ENCODE results near the gene NEB.

NEB gene

GRCh38 chr2:151549191-151549590 lies 185.1 kb downstream of the NEB start:
- no peak for DNase-seq (ENCODE audit: low read depth)

GRCh38 chr2:151544449-151544848 lies 189.8 kb downstream of the NEB start:
- DNase-seq (ENCODE audit: low read depth), result no peak

DNA sequence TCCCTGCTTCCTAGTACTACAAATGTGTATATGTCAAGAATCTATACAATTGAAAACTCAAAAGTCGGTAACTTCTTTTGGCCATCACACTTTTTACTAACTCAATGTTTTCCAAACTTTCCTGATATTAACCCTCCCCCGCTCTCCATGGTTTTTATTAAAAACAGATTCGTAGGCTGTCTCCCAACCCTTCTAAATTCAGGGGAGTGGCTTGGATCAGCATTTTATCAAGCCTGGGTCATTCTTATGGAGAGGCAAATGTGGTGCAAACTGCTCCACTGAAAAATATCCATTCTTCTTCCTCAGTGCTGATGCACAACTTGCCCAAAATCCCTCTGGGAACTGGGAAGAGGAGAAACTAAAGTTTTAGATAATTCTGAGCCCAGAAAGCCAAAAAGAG lies 190.4 kb downstream of the NEB start:
- DNase-seq (ENCODE audit: low read depth), result no peak

DNA sequence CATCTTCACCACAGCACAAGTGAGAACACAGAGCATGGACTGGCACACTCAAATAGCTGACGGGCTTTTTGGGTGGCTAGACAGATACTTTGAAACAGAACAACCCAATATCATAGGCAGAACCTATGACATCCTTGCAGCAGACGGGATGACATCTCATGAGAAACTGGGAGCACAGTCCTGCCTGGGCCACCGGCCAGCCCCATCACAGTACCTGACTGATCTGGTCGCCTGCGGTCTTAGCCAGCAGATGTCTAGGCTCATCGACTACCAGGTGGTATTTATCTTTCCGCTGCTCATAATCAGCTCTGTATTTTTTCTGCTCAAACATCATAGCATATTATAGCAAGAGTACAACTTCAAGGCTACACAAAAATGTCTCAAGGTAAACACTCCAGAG lies 200.3 kb downstream of the NEB start:
- DNase-seq (ENCODE audit: low read depth), result no peak

DNA sequence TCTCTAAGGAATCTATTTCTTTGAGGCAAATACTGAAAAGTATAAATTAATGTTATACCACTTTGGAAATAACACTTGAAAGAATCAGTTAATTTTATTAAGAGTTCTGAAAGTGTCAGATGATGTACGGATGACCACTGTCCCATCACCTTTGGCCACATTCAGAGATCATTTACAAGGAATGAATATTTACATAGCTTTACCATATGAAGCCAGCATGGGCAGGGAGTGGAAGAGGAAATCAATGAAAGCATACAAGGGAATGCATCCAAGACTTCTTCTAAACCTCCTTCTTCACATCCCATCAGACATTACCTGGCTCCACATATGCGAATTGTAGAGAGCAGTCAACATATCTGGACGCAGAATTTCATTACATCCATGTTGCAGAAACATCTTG lies 201.1 kb downstream of the NEB start:
- no peak for DNase-seq (ENCODE audit: low read depth)

- no peak for DNase-seq (ENCODE audit: low read depth)
Observed at GRCh38 chr2:151526572-151527090, 207.6 kb downstream of the NEB start.

DNA sequence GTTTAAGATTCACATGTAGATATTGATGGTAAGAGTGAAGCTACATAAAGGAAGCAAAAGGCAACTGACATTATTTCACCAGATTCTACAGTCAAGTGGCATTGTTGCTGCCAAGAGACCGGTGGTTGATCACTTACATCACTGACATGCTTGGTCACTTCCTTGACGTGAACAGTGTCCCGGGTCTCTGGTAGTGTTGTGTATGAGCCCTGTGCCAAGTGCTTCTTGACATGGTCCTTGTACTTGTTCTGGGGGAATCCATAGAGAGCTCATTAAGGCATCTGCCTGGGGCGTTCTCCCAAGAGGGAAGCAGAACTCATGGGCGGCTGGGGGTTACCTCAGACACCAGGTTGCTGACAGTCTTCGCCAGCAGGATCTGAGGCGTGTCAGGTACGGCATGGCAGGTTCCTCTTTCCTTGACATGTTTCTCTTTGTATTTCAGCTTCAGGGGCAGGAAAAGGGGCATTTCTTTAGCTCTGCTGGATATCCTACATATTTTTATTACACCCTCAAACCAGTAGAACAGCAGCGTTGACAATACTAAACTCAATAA lies 208.4 kb downstream of the NEB start:
- no peak for DNase-seq (ENCODE audit: low read depth)

DNA sequence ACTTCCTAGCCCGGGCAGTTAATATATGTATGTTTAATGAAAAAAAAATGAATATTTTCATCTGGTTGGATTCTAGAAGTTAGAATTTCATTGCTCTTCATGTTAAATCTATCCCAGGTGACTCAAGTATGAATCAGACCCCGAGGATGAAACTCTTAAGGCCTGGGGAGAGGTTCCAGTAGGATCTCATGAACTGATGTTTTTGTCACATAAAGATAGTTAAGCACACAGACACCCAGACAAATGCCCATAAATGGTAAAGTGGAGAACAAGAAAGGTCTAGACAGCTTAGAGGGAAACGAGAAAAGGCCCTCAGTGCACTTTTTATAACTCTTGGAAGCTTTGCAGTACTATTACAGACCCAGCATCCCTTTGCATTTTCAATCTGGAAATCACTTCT lies 210.4 kb downstream of the NEB start:
- DNase-seq (ENCODE audit: low read depth), result no peak

DNA sequence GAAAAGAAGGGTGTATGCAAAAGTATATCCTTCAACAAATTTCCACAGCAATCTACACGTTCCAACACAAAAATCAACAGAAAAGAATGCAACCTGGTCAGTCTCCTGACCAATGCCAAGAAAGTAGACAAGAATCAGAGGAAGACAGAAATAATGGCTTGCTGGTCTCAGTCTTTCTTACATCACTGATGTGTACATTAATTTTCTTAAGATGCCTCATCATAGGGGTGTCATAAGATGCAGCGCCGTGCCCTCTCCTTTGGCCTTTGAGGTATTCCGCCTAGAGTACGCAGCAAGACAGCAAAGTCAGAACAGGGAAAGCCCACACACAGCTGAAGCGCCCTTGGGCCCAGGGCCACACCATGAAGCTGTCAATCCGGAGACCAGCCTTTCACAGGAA lies 211.7 kb downstream of the NEB start:
- no peak for DNase-seq (ENCODE audit: low read depth)

DNA sequence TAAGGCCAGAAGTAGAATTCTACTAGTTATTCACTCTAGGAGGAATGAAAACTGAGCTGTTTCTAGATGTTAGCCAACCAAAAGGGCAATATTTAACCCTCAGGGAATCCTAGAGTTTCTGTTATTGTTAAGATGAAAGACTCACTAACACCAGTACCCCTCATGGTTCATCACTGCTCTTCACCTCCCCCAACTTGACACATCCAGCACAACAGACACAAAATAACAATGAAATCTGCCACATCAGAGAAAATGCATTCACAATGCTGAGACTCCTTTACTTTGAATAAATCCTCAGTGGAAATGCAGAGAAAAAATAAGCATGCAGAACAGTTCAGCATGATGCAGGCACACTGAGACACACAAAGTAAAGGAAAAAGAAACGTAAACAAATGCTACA lies 213.3 kb downstream of the NEB start:
- DNase-seq (ENCODE audit: low read depth), result no peak

- DNase-seq (ENCODE audit: low read depth), result no peak
Observed at GRCh38 chr2:151518802-151519201, 215.5 kb downstream of the NEB start.

DNA sequence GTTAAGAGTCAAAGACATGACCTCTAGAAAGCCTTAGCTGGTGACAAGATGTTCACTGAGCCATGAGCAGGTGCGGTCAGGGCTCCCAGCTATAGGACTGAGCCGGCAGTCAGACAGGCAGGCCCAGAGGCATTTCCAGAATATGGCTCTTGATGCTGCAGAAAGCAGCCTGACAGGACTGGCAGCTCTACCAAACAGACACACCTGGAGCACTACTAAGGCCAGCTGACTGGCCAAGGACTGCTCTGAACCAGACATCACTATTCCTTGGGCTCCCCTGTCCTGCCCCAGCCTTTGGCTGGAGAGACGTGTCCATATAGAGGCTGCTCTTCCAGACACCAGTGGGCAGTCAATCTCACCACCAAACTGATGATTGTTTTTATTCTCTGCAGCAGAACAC lies 225.8 kb downstream of the NEB start:
- DNase-seq (ENCODE audit: low read depth), result no peak

- no peak for DNase-seq (ENCODE audit: low read depth)
Observed at GRCh38 chr2:151506170-151506569, 228.1 kb downstream of the NEB start.

GRCh38 chr2:151498178-151498577 lies 236.1 kb downstream of the NEB start:
- DNase-seq (ENCODE audit: low read depth), result no peak

DNA sequence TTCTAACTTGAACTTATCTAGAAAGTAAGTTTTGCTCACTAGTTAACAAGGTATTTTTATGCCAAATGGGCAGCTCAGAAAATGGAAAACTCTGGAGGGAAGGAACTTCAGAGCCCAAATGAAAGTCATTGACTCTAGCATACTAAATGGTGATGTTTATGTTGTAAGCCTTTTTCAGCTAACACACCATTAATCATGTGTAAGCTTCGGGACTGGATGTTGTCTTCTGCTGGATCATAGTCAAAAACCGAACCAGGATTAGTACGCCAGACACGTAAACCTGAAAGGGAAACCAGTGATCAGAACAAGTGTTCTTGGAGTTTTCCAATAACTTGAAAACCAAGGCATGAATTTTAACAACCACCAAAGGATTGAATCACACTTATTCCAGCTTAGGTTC lies 242.8 kb downstream of the NEB start:
- DNase-seq (ENCODE audit: low read depth), result no peak

DNA sequence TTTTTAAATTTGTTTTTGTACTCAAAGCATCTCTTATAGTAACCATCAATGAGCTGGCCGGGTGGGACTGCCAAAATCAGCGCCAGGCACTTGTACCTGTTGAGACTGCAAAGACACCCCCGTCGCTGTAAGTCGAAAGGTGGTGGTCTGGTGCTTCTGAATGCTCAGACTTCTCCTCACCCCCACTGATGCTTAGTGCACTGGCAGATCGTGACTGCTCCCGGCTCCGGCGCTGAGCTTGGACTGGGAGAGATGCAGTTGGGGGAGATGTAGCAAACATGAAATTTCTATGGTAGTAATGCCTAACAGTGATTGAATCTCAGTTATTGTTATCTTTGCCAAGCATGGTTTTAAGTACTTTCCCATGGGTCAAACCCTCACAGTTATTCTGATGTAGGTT lies 244.0 kb downstream of the NEB start:
- no peak for DNase-seq (ENCODE audit: low read depth)

DNA sequence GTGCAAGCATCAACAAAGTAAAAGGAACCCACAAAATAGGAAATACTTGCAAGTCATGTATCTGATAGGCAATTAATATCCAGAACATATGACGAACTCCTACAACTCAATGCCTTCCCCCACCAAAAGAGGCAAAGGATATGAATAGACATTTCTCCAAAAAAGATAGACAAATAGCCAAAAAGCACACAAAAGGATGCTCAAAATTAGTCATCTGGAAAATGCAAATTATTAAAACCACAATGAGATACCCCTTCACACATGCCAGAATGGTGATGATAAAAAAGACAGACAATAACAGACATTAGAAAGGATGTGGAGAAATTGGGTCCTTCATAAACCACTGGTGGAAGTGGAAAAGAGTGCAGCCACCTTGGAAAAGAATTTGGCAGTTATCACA lies 248.2 kb downstream of the NEB start:
- no peak for DNase-seq (ENCODE audit: low read depth)

GRCh38 chr2:151484100-151484499 lies 250.2 kb downstream of the NEB start:
- DNase-seq (ENCODE audit: low read depth), result no peak

- DNase-seq (ENCODE audit: low read depth), result no peak
Observed at GRCh38 chr2:151483546-151483945, 250.7 kb downstream of the NEB start.

GRCh38 chr2:151482171-151482725 lies 252.0 kb downstream of the NEB start:
- DNase-seq (ENCODE audit: low read depth), result no peak

- no peak for DNase-seq (ENCODE audit: low read depth)
Observed at GRCh38 chr2:151481744-151482143, 252.5 kb downstream of the NEB start.

DNA sequence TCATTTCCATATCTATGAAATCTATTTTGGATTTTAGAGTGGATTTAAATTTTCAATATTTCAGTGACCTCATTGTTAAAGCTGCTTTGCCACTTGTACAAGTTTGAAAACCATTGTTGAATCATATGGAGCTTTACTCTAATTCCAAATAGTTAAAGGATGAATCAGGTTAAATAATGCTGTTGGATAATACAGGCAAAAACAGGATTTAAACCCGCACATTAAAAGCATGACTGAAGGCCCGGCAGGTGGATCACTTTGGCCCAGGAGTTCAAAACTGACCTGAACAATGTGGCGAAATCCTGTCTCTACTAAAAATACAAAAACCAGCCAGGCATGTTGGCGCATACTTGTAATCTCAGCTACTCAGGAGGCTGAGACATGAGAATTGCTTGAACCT lies 256.3 kb downstream of the NEB start:
- DNase-seq (ENCODE audit: low read depth), result no peak

- DNase-seq (ENCODE audit: low read depth), result no peak
Observed at GRCh38 chr2:151476287-151476686, 258.0 kb downstream of the NEB start.

DNA sequence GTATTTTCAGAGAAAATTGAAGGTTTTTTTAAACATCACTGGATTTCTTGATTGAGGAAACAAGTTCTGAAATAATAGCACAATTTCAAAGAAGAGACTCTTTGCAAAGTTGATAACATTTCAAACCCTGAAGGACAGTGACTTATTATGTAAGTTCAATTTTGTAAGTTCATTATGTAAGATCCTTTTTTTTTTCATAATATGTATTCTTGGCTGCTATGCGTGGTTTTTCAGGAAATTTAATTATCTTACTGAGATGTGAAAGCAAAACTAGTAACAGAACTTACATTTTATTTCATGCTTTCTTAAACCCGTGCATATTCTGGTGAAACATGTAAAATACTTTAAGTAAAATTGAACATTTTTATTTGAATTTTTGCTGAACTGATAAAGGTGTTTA lies 259.2 kb downstream of the NEB start:
- no peak for DNase-seq (ENCODE audit: low read depth)

Data from activated gamma-delta T cell treated with anti-CD3 and anti-CD28 coated beads, Interleukin-2, amount 50 U/mL, for 16 hours (primary cell).